GM12878 (cell line): ENCODE measurements around the gene EFCAB8.

Source experiments
- CTCF ChIP-seq, 3 experiments: IDR thresholded peaks in 2 of 3; conservative IDR thresholded peaks in 1 of 3; 2 replicates each; pipeline ENCODE4 v1.5.1; 2011; ENCODE audit warnings: low read depth in 3 of 3, low read length in 3 of 3, mild to moderate bottlenecking in 3 of 3, control low read depth in 2 of 3, moderate library complexity in 2 of 3, inconsistent platforms in 1 of 3, mixed read lengths in 1 of 3; ENCODE audit not compliant: control insufficient read depth in 2 of 3, insufficient read depth in 1 of 3; ENCODE audit errors: extremely low read depth in 1 of 3
- EP300 ChIP-seq, 2 experiments: fragments of 150-350 bp in 1 of 2; IDR thresholded peaks; 2 replicates each; pipeline ENCODE4 v1.6.1; 2011 to 2012; ENCODE audit warnings: low read depth in 2 of 2, low read length in 2 of 2, borderline replicate concordance in 1 of 2, improper control_type of control experiment in 1 of 2, inconsistent platforms in 1 of 2; ENCODE audit not compliant: control insufficient read depth in 1 of 2
- GABPA ChIP-seq: IDR thresholded peaks from 2 replicates; pipeline ENCODE4 v1.6.1; 2014; ENCODE audit warnings: antibody characterized with exemption, low read depth, mild to moderate bottlenecking, inconsistent platforms
- JUND ChIP-seq: IDR thresholded peaks from 2 replicates; pipeline ENCODE4 v1.6.1; 2012; ENCODE audit warnings: low read depth, mild to moderate bottlenecking, low read length, improper control_type of control experiment, moderate library complexity
- NFYA ChIP-seq: IDR thresholded peaks from 2 replicates; pipeline ENCODE4 v1.6.1; 2011; ENCODE audit warnings: low read depth, mild to moderate bottlenecking, low read length, improper control_type of control experiment, borderline replicate concordance
- POLR2A ChIP-seq: IDR thresholded peaks from 2 replicates; pipeline ENCODE4 v1.6.1; 2011; ENCODE audit warnings: low read depth, mild to moderate bottlenecking, low read length
- RAD21 ChIP-seq: IDR thresholded peaks from 2 replicates; pipeline ENCODE4 v1.6.1; 2011; ENCODE audit warnings: mild to moderate bottlenecking, low read depth, low read length, moderate library complexity; ENCODE audit not compliant: insufficient read depth
- RB1 ChIP-seq: fragments of 450-650 bp; formaldehyde crosslinking; IDR thresholded peaks from 2 replicates; pipeline ENCODE4 v1.6.1; 2017; ENCODE audit warnings: mild to moderate bottlenecking, borderline replicate concordance
- ZNF24 ChIP-seq: fragments of 450-650 bp; IDR thresholded peaks from 2 replicates; pipeline ENCODE4 v1.6.1; 2017; ENCODE audit warnings: antibody characterized with exemption, mild to moderate bottlenecking
- ZNF274 ChIP-seq: IDR thresholded peaks from one replicate; pipeline ENCODE4 v1.8.0; 2011; ENCODE audit not compliant: insufficient read length, insufficient read depth
- TF ChIP-seq, protein P1 (sequence below): fragments of 450-650 bp; IDR thresholded peaks from 2 replicates; pipeline ENCODE4 v1.6.1; 2014; ENCODE audit warnings: mild to moderate bottlenecking

GRCh38 chr20:32983459-32984112, 124.9 kb downstream of the EFCAB8 start:
- TF ChIP-seq, protein P1, sequence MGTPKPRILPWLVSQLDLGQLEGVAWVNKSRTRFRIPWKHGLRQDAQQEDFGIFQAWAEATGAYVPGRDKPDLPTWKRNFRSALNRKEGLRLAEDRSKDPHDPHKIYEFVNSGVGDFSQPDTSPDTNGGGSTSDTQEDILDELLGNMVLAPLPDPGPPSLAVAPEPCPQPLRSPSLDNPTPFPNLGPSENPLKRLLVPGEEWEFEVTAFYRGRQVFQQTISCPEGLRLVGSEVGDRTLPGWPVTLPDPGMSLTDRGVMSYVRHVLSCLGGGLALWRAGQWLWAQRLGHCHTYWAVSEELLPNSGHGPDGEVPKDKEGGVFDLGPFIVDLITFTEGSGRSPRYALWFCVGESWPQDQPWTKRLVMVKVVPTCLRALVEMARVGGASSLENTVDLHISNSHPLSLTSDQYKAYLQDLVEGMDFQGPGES, result no peak
- no peak for TF ChIP-seq CTCF (IDR thresholded peaks at IDR 0.05 in 2 of 3, conservative IDR thresholded peaks at IDR 0.05 in 1 of 3; ENCODE audit: control insufficient read depth in 2 of 3, extremely low read depth in 1 of 3, insufficient read depth in 1 of 3, low read depth in 3 of 3, low read length in 3 of 3)
- TF ChIP-seq ZNF24, result no peak
- no peak for TF ChIP-seq GABPA
- TF ChIP-seq NFYA, result no peak
- TF ChIP-seq RB1, result no peak
- no peak for TF ChIP-seq EP300 (IDR thresholded peaks at IDR 0.05; ENCODE audit: borderline replicate concordance in 1 of 2, control insufficient read depth in 1 of 2, low read depth in 2 of 2, low read length in 2 of 2)
- TF ChIP-seq JUND, result no peak
- no peak for TF ChIP-seq POLR2A
- TF ChIP-seq RAD21, result no peak
- TF ChIP-seq ZNF274, result no peak
